Testis (tissue), 2 donors: ENCODE measurements around the gene PERP.

Experiments used
- POLR2A ChIP-seq: fragments of 450-650 bp; IDR thresholded peaks from one replicate; pipeline ENCODE4 v1.6.1; 2017; ENCODE audit warnings: antibody characterized with exemption, mild to moderate bottlenecking, moderate library complexity
- TF ChIP-seq, protein P1 (sequence below), 3 experiments: fragments of 450-650 bp in 2 of 3; fragments of 200-600 bp in 1 of 3; sonication (generic) in 1 of 3; IDR thresholded peaks; one replicate each; pipeline ENCODE4 v1.5.1; 2016 to 2019; ENCODE audit warnings: antibody characterized with exemption in 3 of 3, mild to moderate bottlenecking in 2 of 3, moderate library complexity in 1 of 3

DNA sequence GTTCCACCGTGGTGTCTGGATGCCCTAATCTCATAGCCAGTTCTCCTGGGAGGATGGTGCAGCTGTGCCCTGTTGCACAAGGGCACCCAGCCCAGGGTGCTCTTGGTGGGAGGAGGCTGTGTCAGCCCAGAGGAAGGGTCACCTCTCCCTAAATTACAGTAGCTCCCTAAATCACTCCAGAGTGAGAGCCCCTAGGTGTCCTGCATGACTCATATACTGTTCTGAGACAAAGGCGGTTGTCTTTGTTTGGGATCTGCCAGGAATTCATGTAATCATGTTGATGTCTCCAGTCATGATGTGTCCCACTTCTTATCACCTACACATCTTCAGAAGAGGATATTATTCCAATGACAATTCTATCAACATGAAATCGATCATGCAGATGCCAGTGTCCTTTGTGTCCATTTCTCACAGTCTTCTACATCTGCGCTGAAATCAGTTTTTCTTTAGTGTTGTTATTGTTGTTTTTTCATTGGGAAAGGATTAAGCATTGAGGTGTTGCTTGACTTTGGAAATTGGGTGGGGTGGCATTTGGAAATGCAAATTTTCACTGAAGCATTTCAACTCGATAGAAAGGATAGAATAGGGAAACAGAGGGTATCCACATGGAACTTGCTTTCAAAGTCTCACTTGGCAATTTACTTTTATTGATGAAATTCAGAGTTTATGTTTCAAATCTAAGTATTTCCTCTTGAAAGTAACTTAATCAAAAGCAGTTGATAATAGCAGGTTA lies 19.5 kb downstream of the PERP start:
- TF ChIP-seq, protein P1, sequence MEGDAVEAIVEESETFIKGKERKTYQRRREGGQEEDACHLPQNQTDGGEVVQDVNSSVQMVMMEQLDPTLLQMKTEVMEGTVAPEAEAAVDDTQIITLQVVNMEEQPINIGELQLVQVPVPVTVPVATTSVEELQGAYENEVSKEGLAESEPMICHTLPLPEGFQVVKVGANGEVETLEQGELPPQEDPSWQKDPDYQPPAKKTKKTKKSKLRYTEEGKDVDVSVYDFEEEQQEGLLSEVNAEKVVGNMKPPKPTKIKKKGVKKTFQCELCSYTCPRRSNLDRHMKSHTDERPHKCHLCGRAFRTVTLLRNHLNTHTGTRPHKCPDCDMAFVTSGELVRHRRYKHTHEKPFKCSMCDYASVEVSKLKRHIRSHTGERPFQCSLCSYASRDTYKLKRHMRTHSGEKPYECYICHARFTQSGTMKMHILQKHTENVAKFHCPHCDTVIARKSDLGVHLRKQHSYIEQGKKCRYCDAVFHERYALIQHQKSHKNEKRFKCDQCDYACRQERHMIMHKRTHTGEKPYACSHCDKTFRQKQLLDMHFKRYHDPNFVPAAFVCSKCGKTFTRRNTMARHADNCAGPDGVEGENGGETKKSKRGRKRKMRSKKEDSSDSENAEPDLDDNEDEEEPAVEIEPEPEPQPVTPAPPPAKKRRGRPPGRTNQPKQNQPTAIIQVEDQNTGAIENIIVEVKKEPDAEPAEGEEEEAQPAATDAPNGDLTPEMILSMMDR (IDR thresholded peaks at IDR 0.05) = no peak
- TF ChIP-seq POLR2A = no peak
